GM19372 (cell line): Measurements from ENCODE around the gene PARL.
A peak's percentile ranks its signal among the peaks of the same experiment; 100 is the strongest.

Experiments
- ATAC-seq: cut with Tn5 transposase; IDR thresholded peaks from one replicate; pipeline ENCODE4 v1.9.1; 2021; ENCODE audit warnings: mild to moderate bottlenecking, low read depth, moderate library complexity; ENCODE audit not compliant: unreplicated experiment

Gene PARL

GRCh38 chr3:183884427-183885296, at the start of gene PARL:
Gene PARL, minus strand, starts transcription at chr3:183884880. Its CDS starts 34 bp downstream, at chr3:183884846.
- ATAC-seq = peak; percentile 100

GRCh38 chr3:183933160-183933559, 48.5 kb upstream of the PARL start:
- ATAC-seq = no peak

GRCh38 chr3:183931881-183932280, 47.2 kb upstream of the PARL start:
- no peak for ATAC-seq

- no peak for ATAC-seq
Measured at GRCh38 chr3:183930086-183930485, 45.4 kb upstream of the PARL start.

- no peak for ATAC-seq
Measured at GRCh38 chr3:183927059-183927458, 42.4 kb upstream of the PARL start.

- no peak for ATAC-seq
Measured at GRCh38 chr3:183924956-183925355, 40.3 kb upstream of the PARL start.

GRCh38 chr3:183924543-183924942, 39.9 kb upstream of the PARL start:
- ATAC-seq = no peak

GRCh38 chr3:183922421-183922820, 37.7 kb upstream of the PARL start:
- ATAC-seq = no peak

- ATAC-seq = no peak
Measured at GRCh38 chr3:183921096-183921495, 36.4 kb upstream of the PARL start.

- ATAC-seq = no peak
Measured at GRCh38 chr3:183920416-183920815, 35.7 kb upstream of the PARL start.

GRCh38 chr3:183918178-183918577, 33.5 kb upstream of the PARL start:
- ATAC-seq = no peak

GRCh38 chr3:183917776-183918175, 33.1 kb upstream of the PARL start:
- no peak for ATAC-seq

GRCh38 chr3:183914856-183915255, 30.2 kb upstream of the PARL start:
- no peak for ATAC-seq

GRCh38 chr3:183913580-183913920, 28.9 kb upstream of the PARL start:
- no peak for ATAC-seq

- ATAC-seq = no peak
Measured at GRCh38 chr3:183912895-183913579, 28.4 kb upstream of the PARL start.

GRCh38 chr3:183911763-183912506, 27.3 kb upstream of the PARL start:
- no peak for ATAC-seq

- no peak for ATAC-seq
Measured at GRCh38 chr3:183911087-183911486, 26.4 kb upstream of the PARL start.

GRCh38 chr3:183909030-183909600, 24.4 kb upstream of the PARL start:
- ATAC-seq = no peak

- no peak for ATAC-seq
Measured at GRCh38 chr3:183907911-183908331, 23.2 kb upstream of the PARL start.

- ATAC-seq = no peak
Measured at GRCh38 chr3:183907176-183907575, 22.5 kb upstream of the PARL start.
